Retinal pigment epithelial cell (primary cell): ENCODE measurements around the gene HS6ST3.

Experiments used
- DNase-seq: peaks from one replicate; pipeline ENCODE4 v3.0.0-alpha.2; 2010; ENCODE audit warnings: low read depth
- H3K4me3 ChIP-seq: 2 replicates; pipeline ENCODE4 v1.5.1; 2011; ENCODE audit warnings: mild to moderate bottlenecking, low read length, control low read depth, moderate library complexity
- CTCF ChIP-seq: conservative IDR thresholded peaks from 2 replicates; pipeline ENCODE4 v1.5.1; 2011; ENCODE audit warnings: low read depth, low read length, control low read depth, inconsistent platforms

Gene HS6ST3

GRCh38 chr13:96273196-96273595, 183.3 kb downstream of the HS6ST3 start:
- TF ChIP-seq CTCF: no peak
- no peak for DNase-seq
- H3K4me3 ChIP-seq: no peak overlapping the region

GRCh38 chr13:96274046-96274445, 184.1 kb downstream of the HS6ST3 start:
- TF ChIP-seq CTCF: no peak
- no peak for DNase-seq
- no peak overlapping the region for H3K4me3 ChIP-seq

- no peak overlapping the region for H3K4me3 ChIP-seq
- no peak for DNase-seq
- no peak for TF ChIP-seq CTCF
These were observed 190.0 kb downstream of the HS6ST3 start for GRCh38 chr13:96279904-96280303.

GRCh38 chr13:96284971-96285370, 195.1 kb downstream of the HS6ST3 start:
- no peak for DNase-seq

GRCh38 chr13:96285729-96286128, 195.8 kb downstream of the HS6ST3 start:
- no peak for TF ChIP-seq CTCF
- DNase-seq: no peak
- no peak overlapping the region for H3K4me3 ChIP-seq

More at GRCh38 chr13:96284971-96285370, 195.1 kb downstream of the HS6ST3 start:
- no peak for TF ChIP-seq CTCF
- no peak overlapping the region for H3K4me3 ChIP-seq

- no peak for TF ChIP-seq CTCF
- no peak overlapping the region for H3K4me3 ChIP-seq
- DNase-seq: no peak
These were observed 205.3 kb downstream of the HS6ST3 start for GRCh38 chr13:96294930-96295881.

GRCh38 chr13:96297360-96297759, 207.5 kb downstream of the HS6ST3 start:
- TF ChIP-seq CTCF: no peak
- no peak for DNase-seq

More at GRCh38 chr13:96297360-96297759, 207.5 kb downstream of the HS6ST3 start:
- no peak overlapping the region for H3K4me3 ChIP-seq
